HG02943 (cell line): Measurements from ENCODE around the gene HAGHL.

ENCODE experiments used
- ATAC-seq: cut with Tn5 transposase; IDR thresholded peaks from one replicate; pipeline ENCODE4 v1.9.1; 2021; ENCODE audit warnings: mild to moderate bottlenecking, low read depth, moderate library complexity; ENCODE audit not compliant: unreplicated experiment

The HAGHL gene

GRCh38 chr16:726438-727290 is at the start of gene HAGHL, which contains the start of gene CCDC78:
Gene HAGHL (plus strand): TSS chr16:727106. CDS start chr16:727510, 404 bp downstream.
Gene CCDC78 (minus strand): TSS chr16:726443. CDS start chr16:726367, 76 bp downstream.
- no peak for ATAC-seq

- ATAC-seq = no peak
Observed at GRCh38 chr16:677316-678190, 49.4 kb upstream of the HAGHL start.

GRCh38 chr16:678209-678857 is 48.6 kb upstream of the HAGHL start:
- no peak for ATAC-seq

- ATAC-seq = no peak
Observed at GRCh38 chr16:678858-679813, 47.8 kb upstream of the HAGHL start.

GRCh38 chr16:679814-680624 is 46.9 kb upstream of the HAGHL start, which contains the start of gene STUB1:
Gene STUB1 (plus strand): TSS chr16:680410. CDS start chr16:680526, 116 bp downstream.
- ATAC-seq = peak; percentile 35

GRCh38 chr16:680625-680945 is 46.3 kb upstream of the HAGHL start:
- no peak for ATAC-seq

- ATAC-seq = no peak
Observed at GRCh38 chr16:680967-681745, 45.8 kb upstream of the HAGHL start.

GRCh38 chr16:681746-682427 is 45.0 kb upstream of the HAGHL start:
- no peak for ATAC-seq

- no peak for ATAC-seq
Observed at GRCh38 chr16:682493-683395, 44.2 kb upstream of the HAGHL start.

- no peak for ATAC-seq
Observed at GRCh38 chr16:683396-684070, 43.4 kb upstream of the HAGHL start.

GRCh38 chr16:684071-684794 is 42.7 kb upstream of the HAGHL start, which contains the start of gene JMJD8:
Gene JMJD8 (minus strand): TSS chr16:684334. CDS start chr16:684319, 15 bp downstream.
- ATAC-seq = peak; percentile 62

GRCh38 chr16:684961-685696 is 41.8 kb upstream of the HAGHL start:
- ATAC-seq = no peak

GRCh38 chr16:685967-686366 is 40.9 kb upstream of the HAGHL start:
- no peak for ATAC-seq

GRCh38 chr16:686459-687260 is 40.2 kb upstream of the HAGHL start:
- ATAC-seq = no peak
